VCaP (cell line): ENCODE measurements around the gene HDAC7.
A peak's percentile ranks its signal among the peaks of the same experiment; 100 is the strongest.

Experiments
- H3K27ac ChIP-seq: fragments of 450-650 bp; 2 replicates; pipeline ENCODE4 v1.5.1; 2017
- TF ChIP-seq, protein P1 (sequence below): fragments of 450-650 bp; conservative IDR thresholded peaks from 2 replicates; pipeline ENCODE4 v1.5.1; 2017; ENCODE audit warnings: mild to moderate bottlenecking, moderate library complexity

HDAC7 gene

DNA sequence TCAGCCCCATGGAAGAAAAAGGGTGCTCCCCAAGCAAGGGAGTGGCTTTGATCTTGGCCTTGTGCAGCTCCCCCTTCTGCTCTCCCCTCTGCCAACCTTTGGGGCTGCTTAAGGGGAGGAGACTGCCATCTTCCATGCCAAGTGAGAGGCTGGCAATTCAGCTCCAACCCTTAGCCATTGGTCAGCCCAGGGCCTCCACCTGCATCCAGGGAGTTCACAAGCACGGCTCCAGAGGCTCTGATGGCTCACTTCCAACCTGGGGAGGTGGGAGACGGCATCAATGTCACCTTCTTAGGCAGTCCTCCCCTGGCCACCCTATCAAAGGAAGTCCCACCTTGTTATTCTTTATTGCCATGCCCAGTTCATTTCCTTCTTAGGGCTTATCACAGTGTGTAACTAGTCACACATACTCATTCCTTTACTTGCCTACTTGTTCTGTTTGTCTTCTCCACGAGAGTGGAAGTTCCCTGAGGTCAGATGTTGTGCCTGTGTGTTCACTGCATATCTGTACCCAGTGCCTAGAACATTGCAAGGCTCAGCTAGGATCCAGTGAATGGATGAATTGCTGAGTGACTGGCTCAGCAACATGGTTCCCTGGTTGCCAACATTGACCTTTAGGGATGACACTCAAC is 5.0 kb downstream of the HDAC7 start:
- H3K27ac ChIP-seq = no peak overlapping the region
- TF ChIP-seq, protein P1, sequence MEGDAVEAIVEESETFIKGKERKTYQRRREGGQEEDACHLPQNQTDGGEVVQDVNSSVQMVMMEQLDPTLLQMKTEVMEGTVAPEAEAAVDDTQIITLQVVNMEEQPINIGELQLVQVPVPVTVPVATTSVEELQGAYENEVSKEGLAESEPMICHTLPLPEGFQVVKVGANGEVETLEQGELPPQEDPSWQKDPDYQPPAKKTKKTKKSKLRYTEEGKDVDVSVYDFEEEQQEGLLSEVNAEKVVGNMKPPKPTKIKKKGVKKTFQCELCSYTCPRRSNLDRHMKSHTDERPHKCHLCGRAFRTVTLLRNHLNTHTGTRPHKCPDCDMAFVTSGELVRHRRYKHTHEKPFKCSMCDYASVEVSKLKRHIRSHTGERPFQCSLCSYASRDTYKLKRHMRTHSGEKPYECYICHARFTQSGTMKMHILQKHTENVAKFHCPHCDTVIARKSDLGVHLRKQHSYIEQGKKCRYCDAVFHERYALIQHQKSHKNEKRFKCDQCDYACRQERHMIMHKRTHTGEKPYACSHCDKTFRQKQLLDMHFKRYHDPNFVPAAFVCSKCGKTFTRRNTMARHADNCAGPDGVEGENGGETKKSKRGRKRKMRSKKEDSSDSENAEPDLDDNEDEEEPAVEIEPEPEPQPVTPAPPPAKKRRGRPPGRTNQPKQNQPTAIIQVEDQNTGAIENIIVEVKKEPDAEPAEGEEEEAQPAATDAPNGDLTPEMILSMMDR = no peak

DNA sequence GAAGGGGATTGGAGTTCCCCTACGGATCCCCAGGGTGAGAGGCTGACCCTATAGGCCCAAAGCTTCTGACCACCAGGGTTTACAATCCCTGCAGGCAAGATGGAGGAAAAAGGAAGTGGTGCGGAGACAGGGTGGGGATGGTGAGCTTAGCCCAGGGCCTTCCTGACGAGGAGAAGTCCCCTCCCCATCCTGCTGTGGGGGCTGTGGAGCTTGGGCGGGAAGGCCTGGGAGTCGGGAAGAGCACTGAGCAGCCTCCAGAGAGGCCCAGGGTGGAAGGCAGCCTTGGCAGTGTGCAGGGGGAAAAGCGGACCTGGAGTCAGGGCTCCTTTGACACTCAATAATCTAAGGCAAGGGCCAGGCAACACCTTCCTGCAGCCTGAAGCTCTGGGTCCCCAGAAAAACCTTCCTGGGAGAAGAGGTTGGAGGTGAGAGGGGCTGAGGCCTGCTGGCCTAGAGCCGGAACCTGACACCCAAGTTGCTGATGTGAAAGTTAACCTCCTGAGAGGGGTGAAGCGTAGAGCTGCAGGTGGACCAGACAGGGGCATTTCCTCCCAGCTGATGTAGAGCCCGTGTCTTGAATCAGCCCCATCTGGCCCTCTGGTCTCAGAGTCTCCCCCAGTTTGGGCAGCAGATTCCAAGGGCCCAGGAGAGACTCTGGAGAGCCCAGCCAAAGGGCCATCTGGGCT is 6.0 kb downstream of the HDAC7 start:
- H3K27ac ChIP-seq = no peak overlapping the region

DNA sequence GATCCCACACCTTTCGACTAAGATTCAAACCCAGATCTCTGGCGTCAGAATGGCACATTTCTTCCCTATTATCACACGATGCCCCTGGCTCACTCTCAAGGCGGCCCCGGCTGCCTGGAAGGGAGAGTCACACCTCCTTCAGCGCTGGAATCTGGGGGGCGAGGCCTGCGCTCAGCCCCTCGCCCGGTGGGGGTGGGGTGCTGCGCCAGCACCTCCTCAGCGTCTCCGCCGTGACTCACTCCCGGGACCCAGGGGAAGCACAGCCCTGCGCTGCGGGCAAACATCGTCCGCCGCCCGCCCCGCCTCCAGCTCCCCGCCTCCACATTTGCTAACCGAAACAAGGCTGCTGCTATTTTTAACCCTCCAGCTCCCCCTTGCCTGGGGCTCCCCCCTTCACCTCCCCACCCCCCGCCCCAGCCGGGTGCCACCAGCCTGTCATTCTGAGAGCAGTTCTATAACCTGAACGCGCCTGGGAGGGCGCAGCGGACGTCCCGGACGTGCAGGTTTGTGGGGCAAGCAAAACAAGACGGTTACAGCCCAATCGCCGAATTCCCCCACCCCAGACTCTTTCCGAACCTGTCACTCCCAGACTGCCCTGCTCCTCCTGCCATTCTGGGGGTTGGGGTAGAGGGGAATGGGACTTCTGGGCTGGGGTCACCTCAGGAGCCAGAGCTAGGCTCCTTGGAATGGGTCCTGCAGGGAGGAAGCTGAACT is 6.7 kb downstream of the HDAC7 start:
- TF ChIP-seq, protein P1 = no peak
- H3K27ac ChIP-seq = no peak overlapping the region

More for the DNA sequence above, 6.0 kb downstream of the HDAC7 start:
- TF ChIP-seq, protein P1 = no peak

DNA sequence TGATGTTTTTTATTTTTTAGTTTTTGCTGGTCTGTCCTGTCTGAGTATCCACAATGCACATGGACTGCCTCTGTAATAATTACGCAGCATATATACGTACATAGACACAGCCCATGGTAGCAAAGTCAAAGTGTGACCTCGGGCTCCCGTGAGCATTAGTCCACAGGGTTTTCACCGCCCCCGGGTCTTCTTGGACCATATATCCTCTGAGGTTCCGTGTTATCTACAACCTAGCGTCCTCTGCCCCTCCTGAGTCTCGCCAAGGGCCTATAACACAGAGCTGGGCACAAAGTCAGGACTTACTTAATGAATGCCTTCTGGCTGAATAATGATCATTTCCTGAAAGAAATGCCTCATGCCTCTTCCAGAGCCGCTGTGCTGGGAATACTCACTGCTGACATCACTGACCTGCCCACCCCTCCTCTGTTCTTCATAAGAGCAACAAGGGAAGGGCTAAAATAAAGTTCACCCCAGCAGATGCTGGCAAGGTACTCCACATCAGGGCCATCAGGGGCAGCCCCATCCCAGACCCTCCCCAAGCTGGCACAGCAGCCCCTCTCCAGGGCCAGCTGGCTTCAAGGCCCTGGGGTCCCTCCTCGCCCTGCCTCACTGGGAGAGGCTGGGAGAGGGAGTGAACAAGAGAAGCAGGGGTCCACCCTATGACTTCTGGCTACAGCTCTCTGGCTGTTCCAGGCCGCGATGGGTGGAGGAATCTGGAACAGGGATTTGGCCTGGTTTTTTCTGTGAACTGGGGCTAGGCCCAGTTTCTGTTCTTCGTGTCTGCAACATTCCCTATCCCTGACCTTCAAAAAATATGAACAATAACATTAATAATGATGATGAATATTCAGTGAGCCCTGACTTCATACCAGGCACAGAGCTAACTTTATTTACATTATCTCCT is 7.9 kb downstream of the HDAC7 start:
- TF ChIP-seq, protein P1 = no peak

DNA sequence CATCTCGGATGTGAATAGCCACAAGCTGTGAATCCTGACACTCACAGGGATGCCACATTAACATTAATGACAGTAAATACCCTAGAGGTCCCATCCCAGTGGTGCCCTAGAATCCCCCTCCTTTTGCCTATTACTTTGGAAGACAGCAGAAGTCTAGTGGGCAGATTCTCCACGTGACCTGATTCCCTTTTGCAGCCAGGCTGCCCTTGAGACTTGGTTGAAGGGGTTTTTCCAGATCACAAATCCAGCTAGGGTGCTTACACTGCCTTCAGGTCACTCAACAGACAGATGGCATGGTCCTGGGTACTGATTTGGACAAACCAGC is 8.7 kb downstream of the HDAC7 start:
- TF ChIP-seq, protein P1 = no peak
- H3K27ac ChIP-seq = peak overlapping the region; percentile 52

More for the DNA sequence above, 7.9 kb downstream of the HDAC7 start:
- peak overlapping the region; percentile 52 for H3K27ac ChIP-seq

DNA sequence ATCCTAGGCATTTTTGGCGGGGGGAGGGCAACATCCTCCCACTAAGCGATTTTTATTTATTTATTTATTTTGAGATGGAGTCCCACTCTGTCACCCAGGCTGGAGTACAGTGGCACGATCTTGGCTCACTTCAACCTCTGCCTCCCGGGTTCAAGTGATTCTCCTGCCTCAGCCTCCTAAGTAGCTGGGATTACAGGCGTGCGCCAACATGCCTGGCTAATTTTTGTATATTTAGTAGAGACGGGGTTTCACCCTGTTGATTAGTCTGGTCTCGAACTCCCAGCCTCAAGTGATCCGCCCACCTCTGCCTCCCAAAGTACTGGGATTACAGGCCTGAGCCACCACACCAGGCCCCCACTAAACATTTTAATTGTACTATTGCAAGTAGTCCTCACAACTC is 10.2 kb downstream of the HDAC7 start:
- H3K27ac ChIP-seq = peak overlapping the region; percentile 52; the same call in 1 of the 2 replicates

DNA sequence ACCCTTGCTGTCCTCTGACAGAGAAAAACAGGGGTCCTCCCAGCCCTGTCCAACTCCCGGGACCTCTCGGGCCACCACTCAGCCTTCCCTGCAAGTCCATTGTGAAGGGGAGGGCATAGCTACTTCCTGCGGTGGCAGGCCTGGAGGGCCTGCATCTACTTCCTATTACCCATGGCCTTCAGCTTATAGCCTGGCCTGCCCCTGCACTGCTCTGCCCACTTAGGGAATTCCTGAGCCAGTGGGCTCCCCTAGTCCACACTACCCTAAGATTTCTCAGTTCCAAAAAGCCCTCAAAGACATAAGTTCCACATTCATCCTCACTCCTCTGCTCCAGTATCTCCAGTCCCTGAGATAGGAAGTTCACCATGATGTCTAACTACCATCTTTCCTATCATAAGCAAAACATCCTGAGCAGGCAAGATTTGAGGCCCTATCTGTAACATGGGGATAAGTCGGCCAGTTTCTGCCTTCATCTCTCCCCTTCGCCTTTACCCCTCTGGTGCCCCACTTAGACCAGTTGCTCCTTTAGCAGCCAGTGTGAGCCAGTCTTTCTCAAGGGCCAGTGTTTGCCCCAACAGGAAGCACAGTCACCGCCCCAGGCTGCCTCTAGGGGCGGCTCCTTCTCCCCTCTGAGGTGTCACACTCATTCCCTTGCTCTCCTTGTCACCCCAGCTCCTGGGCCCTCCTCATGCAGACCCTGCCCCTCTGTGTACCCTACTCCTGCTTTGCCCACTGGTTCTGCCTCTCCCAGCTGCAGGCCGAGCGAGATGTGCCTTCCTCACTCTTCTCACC is 10.9 kb downstream of the HDAC7 start:
- H3K27ac ChIP-seq = no peak overlapping the region
- TF ChIP-seq, protein P1 = no peak
